Measurements from ENCODE around the gene TYRO3. TPM values are rescaled to one million over a fixed set of nuclear protein-coding genes. Genes with fewer than 3 reads are reported as not detected.
A peak's percentile ranks its signal among the peaks of the same experiment; 100 is the strongest.

Gene TYRO3
- total and polyA plus RNA-seq, 2 of the 13 experiments (the other 11 are each of a cell fraction or from before 2014, with no cell fraction given) = 24.0 to 43.6 TPM

DNA sequence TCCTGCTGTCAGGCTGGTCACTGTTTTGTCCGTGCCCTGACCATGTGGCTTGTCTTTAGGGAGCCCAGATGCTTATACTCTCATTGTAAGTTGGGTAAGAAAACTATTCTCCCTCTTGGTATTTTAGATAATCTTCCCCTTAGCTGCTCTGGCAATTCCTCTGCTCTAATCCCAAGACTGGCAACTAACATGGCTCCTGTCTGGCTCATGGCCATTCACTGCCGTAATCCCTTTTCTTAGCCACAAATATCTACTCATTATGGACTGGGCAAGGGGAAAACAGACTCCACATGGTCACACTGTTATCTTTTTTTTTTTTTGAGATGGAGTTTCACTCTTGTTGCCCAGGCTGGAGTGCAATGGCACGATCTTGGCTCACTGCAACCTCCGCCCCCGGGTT is 38.8 kb downstream of the TYRO3 start (continued):
- TF ChIP-seq, protein P1, sequence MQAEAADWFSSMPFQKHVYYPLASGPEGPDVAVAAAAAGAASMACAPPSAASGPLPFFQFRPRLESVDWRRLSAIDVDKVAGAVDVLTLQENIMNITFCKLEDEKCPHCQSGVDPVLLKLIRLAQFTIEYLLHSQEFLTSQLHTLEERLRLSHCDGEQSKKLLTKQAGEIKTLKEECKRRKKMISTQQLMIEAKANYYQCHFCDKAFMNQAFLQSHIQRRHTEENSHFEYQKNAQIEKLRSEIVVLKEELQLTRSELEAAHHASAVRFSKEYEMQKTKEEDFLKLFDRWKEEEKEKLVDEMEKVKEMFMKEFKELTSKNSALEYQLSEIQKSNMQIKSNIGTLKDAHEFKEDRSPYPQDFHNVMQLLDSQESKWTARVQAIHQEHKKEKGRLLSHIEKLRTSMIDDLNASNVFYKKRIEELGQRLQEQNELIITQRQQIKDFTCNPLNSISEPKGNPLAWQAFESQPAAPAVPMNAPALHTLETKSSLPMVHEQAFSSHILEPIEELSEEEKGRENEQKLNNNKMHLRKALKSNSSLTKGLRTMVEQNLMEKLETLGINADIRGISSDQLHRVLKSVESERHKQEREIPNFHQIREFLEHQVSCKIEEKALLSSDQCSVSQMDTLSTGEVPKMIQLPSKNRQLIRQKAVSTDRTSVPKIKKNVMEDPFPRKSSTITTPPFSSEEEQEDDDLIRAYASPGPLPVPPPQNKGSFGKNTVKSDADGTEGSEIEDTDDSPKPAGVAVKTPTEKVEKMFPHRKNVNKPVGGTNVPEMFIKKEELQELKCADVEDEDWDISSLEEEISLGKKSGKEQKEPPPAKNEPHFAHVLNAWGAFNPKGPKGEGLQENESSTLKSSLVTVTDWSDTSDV (CRISPR knock-in tag; IDR thresholded peaks at IDR 0.05) = no peak
- no peak for TF ChIP-seq PHF5A (CRISPR knock-in tag; IDR thresholded peaks at IDR 0.05; ENCODE audit: low read depth, unreplicated experiment)
- TF ChIP-seq, protein P2, sequence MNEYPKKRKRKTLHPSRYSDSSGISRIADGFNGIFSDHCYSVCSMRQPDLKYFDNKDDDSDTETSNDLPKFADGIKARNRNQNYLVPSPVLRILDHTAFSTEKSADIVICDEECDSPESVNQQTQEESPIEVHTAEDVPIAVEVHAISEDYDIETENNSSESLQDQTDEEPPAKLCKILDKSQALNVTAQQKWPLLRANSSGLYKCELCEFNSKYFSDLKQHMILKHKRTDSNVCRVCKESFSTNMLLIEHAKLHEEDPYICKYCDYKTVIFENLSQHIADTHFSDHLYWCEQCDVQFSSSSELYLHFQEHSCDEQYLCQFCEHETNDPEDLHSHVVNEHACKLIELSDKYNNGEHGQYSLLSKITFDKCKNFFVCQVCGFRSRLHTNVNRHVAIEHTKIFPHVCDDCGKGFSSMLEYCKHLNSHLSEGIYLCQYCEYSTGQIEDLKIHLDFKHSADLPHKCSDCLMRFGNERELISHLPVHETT (CRISPR knock-in tag; conservative IDR thresholded peaks at IDR 0.05) = no peak
- TF ChIP-seq ZNF607 (CRISPR knock-in tag; IDR thresholded peaks at IDR 0.05; ENCODE audit: borderline replicate concordance) = no peak
- no peak for TF ChIP-seq FIP1L1 (IDR thresholded peaks at IDR 0.05; ENCODE audit: borderline replicate concordance, insufficient read depth, low read depth, low read length)

DNA sequence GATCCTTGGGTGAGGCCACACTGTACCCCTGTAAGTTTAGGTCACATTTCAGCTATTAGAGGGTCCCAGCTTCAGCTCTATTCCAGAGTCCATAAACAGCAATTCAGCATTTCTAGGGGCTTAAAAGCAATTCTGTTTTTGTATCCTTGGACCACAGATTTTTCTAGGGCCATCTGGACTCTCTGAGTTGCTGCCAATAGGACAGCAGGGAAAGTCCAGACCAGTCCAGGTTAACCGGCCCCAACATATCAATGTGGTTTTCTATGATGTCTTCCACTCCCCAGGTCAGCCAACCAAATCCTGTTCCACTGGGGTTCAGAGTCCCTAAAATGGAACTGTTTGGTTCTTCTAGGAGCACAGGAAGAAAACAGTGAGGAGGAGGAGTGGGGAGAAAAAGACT is 40.0 kb downstream of the TYRO3 start:
- CTCF ChIA-PET (ENCODE audit: low intra/inter-chr PET ratio, low total read pairs) = no interaction called here
- no peaks in the 10 kb centered on the region for H3K79me2 ChIP-seq (ENCODE audit: insufficient read depth, low read length)
- BruUV-seq (replicated peaks) = no TSS peak

More for the DNA sequence above, 40.0 kb downstream of the TYRO3 start:
- H3K36me3 ChIP-seq (replicated peaks in 1 of 2; ENCODE audit: control insufficient read depth in 1 of 2, insufficient read depth in 2 of 2, low read length in 2 of 2) = no peaks in the 10 kb centered on the region
- no peak overlapping the region for H3K9ac ChIP-seq (ENCODE audit: insufficient read depth, low read depth, low read length)
- FAIRE-seq (no peak), DNase-seq (ENCODE audit: low spot score) (no peak), ATAC-seq (no peak)
- H3K4me3 ChIP-seq (replicated peaks in 1 of 3; ENCODE audit: insufficient read depth in 1 of 3, low read depth in 2 of 3, low read length in 3 of 3) = no peak overlapping the region
- no peak overlapping the region for H3K4me2 ChIP-seq (ENCODE audit: low read depth, low read length)
- H3K4me1 ChIP-seq (ENCODE audit: insufficient read depth, low read length) = peaks cover 23% of the 10 kb centered on the region
- no peak overlapping the region for H3K27ac ChIP-seq (ENCODE audit: extremely low read length, insufficient read depth, low read length)
- H2AFZ ChIP-seq (ENCODE audit: low read length) = no peak overlapping the region
- no peaks in the 10 kb centered on the region for H4K20me1 ChIP-seq (ENCODE audit: insufficient read depth, low read length)
- POLR2A ChIA-PET = no interaction called here
- H3K27me3 ChIP-seq (ENCODE audit: control insufficient read depth in 1 of 2, insufficient read depth in 2 of 2, low read length in 2 of 2) = no peaks in the 10 kb centered on the region; a peak in 1 of 5 replicates
- in situ Hi-C loops (cut with HindIII; ENCODE audit: extremely low pct_ligation_motif_present, low pct_unique_long_range_greater_than_20kb) = no loop called here
- intact Hi-C loops (cut with micrococcal nuclease; ENCODE audit: unreplicated experiment) = no loop called here
- H3K9me3 ChIP-seq (ENCODE audit: low read length) = no peaks in the 10 kb centered on the region
- 24% methylated on average over 1 of the region's 1 CpG for WGBS (ENCODE audit: low lambda C conversion rate)
- TF ChIP-seq MAFF (IDR thresholded peaks at IDR 0.05; ENCODE audit: low read depth, low read length) = 0 out of 2 replicates have a peak, but pooled peaks have one; percentile 20
- TF ChIP-seq, protein P3, sequence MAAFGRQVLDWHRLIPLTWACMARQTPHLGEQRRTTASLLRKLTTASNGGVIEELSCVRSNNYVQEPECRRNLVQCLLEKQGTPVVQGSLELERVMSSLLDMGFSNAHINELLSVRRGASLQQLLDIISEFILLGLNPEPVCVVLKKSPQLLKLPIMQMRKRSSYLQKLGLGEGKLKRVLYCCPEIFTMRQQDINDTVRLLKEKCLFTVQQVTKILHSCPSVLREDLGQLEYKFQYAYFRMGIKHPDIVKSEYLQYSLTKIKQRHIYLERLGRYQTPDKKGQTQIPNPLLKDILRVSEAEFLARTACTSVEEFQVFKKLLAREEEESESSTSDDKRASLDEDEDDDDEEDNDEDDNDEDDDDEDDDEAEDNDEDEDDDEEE (CRISPR knock-in tag; IDR thresholded peaks at IDR 0.05) = no peak
- TF ChIP-seq MAFK (conservative IDR thresholded peaks at IDR 0.05 in 1 of 2, IDR thresholded peaks at IDR 0.05 in 1 of 2; ENCODE audit: low read length in 2 of 2) = peak in 1 of 2 experiments; percentile 35; a peak in 3 of 4 replicates

All from HepG2 (cell line).